OCI-LY1 (cell line): ENCODE data around the gene FBLN2.

Experiments
- CTCF ChIP-seq: fragments of 200-600 bp; sonication (generic), shearing (Covaris generic); IDR thresholded peaks from 2 replicates; pipeline ENCODE4 v1.5.1; 2017; ENCODE audit warnings: mild to moderate bottlenecking, antibody characterized with exemption, low read length, moderate library complexity, mixed read lengths
- EZH2 ChIP-seq: fragments of 200-600 bp; sonication (generic), shearing (Covaris generic); IDR thresholded peaks from 2 replicates; pipeline ENCODE4 v1.8.0; 2017; ENCODE audit warnings: borderline replicate concordance, mixed run types, mild to moderate bottlenecking, antibody characterized with exemption, low read length, moderate library complexity, mixed read lengths

- TF ChIP-seq CTCF (no peak), EZH2 (no peak)
Observed at GRCh38 chr3:13611221-13611620, 62.3 kb downstream of the FBLN2 start.
